Activated CD4-positive, alpha-beta T cell treated with anti-CD3 and anti-CD28 coated beads for 24 hours (primary cell): Measurements from ENCODE around the gene SAP130.
A peak's percentile ranks its signal among the peaks of the same experiment; 100 is the strongest.

ENCODE experiments used
- DNase-seq, 2 donors: peaks; one replicate each; pipeline ENCODE4 v3.0.0-alpha.2; 2020; ENCODE audit warnings: low read depth in 2 of 2

Gene SAP130

DNA sequence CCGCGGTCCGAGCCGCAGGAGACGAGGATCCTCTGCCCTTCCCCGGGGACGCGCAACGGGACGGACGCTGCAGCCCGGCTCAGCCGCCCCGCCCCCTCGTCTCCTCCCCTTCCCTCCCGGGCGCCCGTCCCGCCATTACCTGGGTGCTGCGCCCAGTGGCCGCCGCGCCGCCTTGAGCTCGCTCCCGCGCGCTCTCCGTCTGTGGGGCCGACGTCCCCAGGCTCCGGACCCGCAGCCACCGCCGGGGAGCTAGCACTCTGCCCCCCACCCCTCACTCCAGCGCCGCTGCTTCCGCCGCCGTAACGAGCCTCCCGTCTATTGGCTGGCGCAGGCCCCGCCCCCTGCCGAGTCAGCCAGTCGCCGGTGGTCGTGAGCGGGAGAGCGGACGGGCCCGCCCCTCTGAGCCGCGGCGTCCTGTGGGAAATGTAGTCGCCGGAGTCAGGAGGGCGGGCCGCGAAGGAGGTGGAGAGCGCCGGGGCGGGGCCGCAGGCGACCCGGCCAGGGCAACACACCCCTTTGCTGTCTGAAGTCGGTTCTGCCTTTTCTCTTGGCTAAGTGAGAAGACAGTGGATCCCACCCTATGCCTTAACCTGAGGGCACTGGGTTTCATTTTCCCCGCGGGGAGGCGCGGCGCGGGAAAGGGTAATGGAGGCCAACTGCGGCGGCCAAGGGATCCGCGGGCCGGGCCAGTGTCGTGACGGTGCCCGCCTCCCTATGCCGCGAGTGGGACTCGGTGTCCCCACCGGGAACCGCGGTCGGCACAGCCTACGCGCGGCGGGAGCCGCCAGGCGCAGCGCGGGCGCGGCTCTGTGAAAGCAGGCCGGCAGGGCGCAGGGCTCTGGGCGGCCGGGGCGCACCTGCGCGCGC lies at the start of gene SAP130:
Gene SAP130, minus strand, starts transcription at position 259 of the 867 bp plus-strand sequence. CDS start 1,767 bp downstream, outside the sequence.
- peak; percentile 95 to 97 for DNase-seq

DNA sequence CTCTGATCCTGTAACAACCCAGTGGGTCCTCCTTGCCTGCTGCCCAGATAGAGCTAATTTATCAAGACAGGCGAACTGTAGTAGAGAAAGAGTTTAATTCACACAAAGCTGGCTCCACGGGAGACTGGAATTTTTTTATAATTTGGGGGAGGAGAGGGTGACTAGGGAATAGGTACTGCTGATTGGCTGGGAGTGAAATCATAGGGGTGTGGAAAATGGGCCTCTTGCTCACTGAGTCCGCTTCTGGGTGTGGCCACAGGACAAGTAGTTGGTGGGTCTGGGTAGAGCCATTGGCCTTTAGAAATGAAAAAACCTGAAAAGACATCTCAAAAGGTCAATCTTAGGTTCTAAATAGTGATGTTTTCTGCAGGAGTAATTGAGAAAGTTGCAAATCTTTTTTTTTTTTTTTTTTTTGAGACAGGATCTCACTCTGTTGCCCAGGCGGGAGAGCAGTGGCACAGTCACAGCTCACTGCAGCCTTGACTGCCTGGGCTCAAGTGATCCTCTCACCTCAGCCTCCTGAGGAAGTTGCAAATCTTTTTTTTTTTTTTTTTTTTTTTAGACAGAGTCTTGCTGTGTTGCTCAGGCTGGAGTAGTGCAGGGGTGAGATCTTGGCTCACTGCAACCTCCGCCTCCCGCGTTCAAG lies 48.7 kb upstream of the SAP130 start:
- DNase-seq = no peak

DNA sequence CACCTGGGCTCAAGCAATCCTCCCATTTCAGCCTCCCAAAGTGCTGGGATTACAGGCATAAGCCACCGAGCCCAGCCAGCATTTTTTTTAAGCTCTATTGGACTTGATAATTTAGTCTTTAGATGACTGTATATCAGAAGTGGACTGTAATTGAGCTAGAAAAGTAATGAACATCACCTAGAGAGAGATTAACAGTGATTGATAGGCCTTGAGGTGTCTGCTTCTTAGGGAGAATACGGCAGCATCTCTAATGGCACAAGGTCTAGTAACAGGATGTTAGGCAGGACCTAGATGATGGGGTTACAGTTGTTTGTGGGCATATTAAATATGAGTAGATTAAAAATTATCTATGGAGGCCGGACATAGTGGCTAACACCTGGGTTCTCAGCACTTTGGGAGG lies 45.4 kb upstream of the SAP130 start:
- DNase-seq = no peak

DNA sequence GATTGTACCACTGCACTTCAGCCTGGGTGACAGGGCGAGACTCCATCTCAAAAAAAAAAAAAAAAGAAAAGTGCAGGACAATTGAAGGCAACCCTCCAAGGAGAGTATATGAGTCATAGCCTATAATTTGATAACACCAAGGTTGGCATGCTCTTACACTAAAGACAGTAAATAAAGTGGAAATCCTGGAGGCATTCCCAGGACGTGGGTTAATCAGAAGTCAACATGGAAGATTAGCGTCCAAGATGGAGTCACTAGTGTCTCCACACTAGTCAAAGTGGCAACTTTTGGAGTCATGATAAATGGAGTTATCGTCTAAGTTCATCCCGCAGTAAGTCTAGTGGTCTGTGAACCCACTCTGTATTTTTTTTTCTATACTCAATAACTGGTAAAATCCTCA lies 41.9 kb upstream of the SAP130 start:
- DNase-seq = no peak

DNA sequence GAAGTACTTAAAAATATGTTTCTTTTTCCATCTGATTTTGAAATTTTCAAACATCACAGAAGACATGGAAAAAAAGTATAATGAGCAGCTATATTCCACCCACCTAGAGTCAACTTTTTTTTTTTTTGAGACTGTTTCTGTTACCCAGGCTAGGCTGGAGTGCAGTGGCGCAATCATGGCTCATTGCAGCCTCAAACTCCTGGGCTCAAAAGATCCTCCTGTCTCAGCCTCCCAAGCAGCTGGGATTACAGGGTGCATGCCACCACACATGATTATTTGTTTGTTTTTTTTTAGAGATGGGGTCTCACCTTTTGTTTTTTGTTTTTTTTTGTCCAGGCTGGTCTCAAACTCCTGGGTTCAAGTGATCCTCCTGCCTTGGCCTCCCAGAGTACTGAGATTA lies 36.5 kb upstream of the SAP130 start:
- DNase-seq = no peak

DNA sequence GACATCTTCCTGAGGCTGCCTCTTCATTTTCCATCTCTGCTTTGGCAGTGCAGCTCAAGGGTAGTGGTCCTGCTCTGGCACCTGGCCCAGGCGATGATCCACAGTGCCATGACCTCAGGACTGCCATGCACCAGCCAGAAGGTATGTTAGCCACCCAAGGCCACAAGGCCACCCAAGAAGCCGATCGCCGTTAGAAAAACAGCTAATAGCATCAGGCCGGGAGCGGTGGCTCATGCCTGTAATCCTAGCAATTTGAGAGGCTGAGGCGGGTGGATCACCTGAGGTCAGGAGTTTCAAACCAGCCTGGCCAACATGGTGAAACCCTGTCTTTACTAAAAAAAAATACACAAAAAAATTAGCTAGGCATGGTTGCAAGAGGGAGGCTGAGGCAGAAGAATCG lies 34.7 kb upstream of the SAP130 start:
- no peak for DNase-seq

DNA sequence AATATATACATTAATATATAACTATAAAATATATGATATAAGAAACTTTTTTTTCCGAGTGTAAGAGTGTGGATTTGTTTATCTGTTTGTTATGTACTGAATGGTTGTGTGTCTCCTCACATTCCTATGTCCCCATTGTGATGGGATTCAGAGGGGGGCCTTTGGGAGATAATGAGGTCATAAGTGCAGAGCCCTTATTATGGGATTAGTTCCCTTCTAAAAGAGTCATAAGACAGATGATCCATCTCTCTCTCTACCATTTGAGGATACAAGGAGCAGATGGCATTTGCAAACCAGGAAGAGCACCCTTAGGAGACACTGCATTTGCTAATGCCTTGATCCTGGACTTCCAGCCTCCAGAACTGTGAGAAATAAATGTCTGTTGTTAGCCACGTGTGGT lies 30.3 kb upstream of the SAP130 start:
- no peak for DNase-seq

DNA sequence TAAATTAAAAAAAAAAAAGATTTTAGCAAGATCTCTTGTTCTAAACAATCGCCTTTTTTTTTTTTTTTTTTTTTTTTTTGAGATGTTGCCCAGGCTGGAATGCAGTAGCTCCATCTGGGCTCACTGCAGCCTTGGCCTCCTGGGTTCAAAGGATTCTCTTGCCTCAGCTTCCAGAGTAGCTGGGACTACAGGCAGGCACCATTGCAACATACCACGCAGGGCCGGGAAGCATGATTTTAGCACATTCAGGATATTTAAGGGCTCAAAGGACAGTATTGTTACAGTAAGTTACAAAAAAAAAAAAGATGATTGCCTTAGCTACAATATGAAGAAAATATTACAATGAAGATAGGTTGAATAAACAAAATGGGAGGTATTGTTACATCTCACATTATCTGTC lies 29.5 kb upstream of the SAP130 start:
- DNase-seq = no peak

DNA sequence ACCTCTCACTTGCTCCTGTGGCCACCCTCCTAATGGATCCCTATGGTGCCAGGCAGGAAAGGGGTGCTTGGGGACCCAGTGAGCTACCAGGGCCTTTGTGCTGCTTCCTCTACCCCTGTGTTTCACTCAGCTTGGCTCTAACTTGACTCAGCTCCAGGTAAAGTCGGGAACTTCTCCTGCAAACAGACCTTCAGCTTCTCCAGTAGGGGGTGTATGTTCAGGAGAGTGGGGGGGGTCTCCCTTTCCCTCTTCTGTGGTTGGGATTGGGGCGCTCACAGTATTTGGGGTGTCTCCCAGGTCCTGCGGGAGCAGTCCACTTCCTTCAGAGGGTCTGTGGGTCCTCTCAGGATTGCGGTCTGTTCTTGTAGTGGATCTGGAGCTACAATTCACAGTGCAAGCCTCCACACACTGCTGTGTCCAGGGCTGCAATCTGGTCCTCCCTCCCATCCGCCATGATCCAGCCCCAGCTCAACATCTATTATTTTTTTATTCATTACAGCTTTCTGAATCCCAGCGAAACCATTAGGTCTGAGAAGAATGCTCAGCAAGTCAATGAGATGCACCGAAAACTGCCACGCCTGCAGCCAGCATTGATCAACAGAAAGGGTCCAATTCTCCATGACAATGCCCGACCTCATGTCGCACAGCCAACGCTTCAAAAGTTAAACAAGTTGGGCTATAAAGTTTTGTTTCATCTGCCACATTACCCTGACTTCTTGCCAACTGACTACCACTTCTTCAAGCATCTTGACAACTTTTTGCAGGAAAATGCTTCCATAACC lies 26.4 kb upstream of the SAP130 start:
- no peak for DNase-seq

DNA sequence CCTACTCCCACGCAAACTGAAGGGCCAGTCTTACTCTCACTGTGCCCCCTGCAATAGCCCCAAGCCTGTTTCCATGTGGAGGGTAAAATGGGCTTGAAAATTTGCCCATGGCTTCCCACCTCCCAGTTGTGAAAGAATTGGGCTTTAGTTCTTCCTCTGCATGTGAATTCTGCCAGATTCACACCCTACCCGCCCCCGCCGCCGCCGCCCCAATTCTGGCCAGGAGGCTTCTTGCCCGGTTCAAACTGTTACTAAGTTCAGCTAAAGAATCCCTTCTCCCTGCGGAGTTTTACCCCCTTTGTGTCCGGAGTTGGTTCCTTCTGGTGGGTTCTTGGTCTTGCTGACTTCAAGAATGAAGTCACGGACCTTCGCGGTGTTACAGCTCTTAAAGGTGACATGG lies 25.5 kb upstream of the SAP130 start:
- no peak for DNase-seq

DNA sequence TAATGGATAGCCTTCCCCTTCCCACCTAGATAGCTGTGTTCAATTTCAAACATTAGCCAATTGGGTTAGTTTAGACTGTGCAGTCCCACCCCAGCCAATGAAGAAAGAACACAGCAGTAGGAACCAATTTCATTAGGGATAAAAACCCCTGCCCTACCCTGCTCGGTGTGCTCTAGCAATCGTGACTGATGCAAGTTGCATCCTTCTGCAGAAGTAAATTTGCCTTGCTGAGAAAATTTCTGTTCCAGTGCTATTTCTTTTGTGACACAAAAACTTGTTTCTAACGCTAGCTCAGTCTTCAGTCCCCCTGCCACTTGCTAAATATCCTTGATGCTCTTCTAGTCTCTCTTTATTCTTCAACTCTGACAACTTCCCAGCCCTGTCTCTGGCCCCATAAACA lies 15.2 kb upstream of the SAP130 start:
- DNase-seq = no peak

DNA sequence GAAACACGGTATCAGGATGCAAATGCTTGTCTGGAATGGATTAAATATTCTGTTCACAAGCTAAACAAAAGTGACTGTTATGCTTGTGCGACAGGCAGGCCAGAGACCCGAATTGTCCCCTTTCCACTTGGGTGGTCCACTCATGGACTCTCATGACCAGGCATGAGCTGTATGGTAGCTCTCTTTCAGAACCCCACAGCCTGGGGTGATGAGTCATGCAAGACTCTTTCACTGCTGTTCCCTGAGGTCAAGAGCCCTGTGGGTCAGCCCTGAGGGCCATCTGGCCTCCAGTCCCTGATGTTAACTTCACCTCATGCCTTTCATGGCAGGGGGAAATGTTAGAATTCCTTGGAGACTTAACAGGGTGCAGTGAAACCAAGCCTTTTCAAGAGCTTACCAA lies 13.7 kb upstream of the SAP130 start:
- no peak for DNase-seq

DNA sequence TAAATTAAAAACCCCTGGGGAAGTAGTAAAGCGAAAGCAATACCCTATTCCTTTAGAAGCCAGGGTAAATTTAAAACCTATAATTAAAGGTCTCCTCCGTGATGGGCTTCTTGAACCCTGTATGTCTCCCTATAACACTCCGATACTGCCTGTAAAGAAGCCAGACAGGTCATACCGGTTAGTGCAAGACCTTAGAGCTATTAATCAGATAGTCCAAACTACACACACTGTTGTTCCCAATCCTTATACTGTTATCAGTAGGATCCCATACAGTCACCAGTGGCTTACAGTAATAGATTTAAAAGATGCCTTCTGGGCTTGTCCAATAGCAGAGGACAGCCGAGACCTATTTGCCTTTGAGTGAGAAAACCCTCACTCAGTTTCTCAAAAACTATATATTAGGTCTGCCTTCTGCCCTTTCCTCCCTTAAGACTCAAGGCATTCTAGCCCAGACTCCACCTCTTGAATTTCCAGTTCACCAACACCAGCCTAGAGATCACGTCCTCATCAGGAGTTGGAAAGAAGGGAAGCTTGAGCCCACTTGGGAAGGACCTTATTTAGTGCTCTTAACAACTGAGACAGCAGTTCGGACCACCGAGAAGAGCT lies 12.4 kb upstream of the SAP130 start:
- no peak for DNase-seq

DNA sequence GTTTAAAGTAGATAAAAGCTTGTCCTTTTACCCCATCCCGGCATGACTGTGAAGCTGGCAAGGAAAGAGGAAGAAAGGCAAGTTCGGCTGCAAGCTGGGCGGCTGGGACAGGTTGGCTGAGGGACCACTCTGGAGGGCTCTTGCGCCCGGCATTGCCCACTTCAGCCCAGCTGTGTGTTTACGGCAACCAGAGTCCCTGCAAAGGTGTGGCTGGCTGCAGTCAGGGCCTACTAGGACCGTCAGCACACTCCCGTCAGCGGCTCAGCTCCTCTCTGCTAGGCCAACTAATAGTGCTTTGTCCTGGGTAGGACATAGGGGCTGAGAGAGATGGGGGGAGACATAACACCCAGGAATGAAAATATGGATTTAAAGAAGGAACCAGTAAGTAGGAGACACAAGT lies 11.7 kb upstream of the SAP130 start:
- DNase-seq = no peak

DNA sequence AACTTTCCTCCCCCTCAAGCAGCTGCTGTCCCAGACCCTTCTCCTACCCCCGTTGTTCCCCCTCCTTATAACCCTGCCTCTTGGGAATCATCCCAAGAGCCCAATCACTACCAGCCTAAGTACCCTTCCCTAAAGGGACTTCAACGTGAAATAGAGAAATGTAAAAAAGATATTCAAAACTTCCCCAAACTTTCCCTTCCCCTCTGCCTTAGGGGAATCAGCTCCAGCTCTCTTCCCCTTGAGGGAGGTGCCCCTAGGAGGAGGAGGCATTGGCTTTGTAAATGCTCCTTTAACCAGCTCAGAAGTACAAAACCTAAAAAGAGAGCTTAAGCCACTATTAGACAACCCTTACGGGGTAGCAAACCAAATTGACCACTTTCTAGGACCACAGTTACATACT lies 10.6 kb upstream of the SAP130 start:
- no peak for DNase-seq

DNA sequence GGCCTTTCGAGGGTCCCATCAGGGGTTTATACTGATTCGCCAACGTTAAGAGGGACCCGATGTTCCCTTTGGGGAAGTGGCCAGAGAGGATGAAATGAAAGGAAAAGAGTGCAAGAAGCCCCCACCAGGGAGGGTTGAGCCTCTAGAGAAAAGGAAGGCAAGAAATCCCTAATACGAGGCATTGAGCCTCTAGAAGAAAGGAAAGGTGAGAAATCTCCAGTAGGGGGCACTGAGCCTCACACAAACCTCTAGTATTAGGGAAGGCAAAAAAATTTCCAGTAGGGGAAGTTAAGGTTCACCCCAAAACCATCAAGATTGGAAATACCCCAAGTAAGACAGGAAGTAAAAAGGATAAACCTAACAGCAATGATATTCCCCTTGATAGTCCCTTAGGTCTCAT lies 9.8 kb upstream of the SAP130 start:
- DNase-seq = no peak

DNA sequence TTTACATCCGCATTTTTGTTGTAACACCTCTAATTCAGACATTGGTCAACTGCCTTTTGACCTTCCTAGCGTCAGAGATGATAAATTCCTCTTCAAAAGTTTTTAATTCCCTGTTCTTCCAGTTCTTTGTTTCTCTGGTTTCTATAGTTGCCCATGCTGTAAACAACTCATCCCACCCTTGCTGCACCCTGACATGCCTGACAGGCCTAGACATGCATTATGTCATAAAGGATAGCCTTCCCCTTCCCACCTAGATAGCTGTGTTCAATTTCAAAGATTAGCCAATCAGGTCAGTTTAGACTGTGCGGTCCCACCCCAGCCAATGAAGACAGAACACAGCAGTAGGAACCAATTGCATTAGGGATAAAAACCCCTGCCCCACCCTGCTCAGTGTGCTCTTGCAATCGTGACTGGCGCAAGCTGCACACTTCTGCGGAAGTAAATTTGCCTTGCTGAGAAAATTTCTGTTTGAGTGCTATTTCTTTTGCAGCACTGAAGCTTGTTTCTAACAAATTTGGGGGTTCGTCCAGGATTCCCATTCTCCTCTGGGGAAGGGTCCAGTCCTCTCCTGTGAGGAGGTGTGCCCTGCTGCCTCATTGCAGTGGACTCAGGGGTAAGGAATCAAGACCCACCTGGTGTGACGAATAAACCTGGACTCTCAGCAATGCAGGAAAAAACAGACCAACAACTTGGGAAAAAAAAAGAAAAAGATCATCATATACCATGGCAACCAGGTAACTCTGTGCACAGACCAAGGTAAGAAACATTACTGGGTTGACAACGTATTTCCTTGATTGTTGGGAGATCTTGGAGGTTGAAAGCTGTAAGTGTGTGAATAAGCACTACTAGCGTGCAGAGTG lies 9.1 kb upstream of the SAP130 start:
- DNase-seq = no peak

DNA sequence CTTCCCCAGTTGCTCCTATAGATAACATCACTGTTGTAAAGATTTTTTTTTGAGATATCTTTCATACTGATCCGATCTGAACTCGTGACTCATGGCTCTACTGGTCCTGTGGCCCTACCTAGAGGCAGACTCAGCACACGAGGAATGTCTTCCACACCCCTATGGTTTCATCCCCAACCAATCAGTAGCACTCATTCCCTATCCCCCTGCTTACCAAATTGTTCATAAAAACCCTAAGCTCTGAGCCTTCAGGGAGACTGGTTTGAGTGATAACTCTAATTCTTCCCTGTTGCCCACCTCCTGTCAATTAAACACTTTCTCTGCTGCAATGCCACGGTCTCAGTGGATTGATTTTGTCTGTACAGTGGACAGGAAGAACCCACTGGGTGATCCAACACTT lies 4.2 kb upstream of the SAP130 start:
- no peak for DNase-seq

DNA sequence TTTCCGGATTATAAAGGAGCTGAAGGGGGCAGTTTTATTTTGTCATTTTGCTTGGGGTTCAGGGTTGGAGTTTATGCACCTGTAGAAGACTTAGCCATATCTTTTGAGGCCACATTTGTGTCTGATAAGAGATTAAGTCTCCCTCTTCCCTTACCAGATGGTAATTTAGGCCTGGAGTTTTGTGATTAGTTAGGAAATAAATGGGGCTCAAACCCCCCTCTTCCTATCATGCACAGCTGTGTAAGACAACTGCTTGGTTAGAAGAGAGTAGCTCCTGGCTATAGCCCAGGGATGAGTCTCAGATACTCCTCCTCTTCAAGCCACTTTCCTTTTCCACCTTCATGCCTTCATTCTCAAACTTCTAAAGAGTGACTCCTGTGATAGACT lies 802 bp upstream of the SAP130 start:
- DNase-seq = no peak

DNA sequence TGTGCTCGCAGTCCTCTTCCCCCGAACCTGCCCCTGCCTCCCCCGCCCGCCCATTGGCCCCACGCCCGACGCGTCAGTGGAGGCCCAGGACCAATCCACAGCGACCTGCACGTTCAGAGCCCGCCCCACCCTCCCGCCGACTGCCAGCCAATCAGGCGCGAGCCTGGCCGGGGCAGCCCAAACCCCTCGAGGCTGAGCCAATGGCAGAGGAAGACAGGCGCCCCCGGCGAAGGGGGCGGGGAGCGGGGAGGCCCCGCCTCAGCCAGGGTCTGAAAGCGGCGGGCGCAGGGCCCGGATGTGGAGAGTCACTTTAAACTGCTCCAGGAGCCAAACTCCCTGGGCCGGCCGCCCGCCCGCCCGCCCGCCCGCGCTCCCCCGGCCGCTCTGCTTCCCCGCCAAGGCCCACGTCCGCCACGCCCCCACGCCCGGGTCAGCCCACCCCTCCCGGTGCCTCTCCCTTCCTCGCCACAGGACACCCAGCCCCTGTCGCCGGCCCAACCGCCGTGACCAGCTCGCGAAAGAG lies 520 bp downstream of the SAP130 start:
- peak; percentile 94 to 97 for DNase-seq
